ENCODE measurements around the gene KRTAP13-3.
A peak's percentile ranks its signal among the peaks of the same experiment; 100 is the strongest.

Gene KRTAP13-3

GRCh38 chr21:30448514-30448913 is 22.8 kb upstream of the KRTAP13-3 start:
- Histone ChIP-seq H3K9ac (ENCODE audit: low read depth, low read length) (no peak overlapping the region), H3K79me2 (ENCODE audit: insufficient read depth, low read length) (no peaks in the 10 kb centered on the region), H4K20me1 (ENCODE audit: insufficient read depth, low read length) (no peaks in the 10 kb centered on the region), H3K4me2 (ENCODE audit: insufficient read depth, low read length) (no peak overlapping the region), H3K27ac (ENCODE audit: low read length) (no peak overlapping the region), H3K36me3 (ENCODE audit: insufficient read depth, low read length) (no peaks in the 10 kb centered on the region), H2AFZ (ENCODE audit: low read depth, low read length) (no peak overlapping the region), H3K9me3 (ENCODE audit: insufficient read depth, low read length, severe bottlenecking) (no peaks in the 10 kb centered on the region), H3K4me3 (ENCODE audit: low read depth in 1 of 2, low read length in 2 of 2) (no peak overlapping the region), H3K27me3 (ENCODE audit: insufficient read depth, low read length, poor library complexity) (no peaks in the 10 kb centered on the region), H3K4me1 (ENCODE audit: insufficient read depth, low read length) (peaks cover 5% of the 10 kb centered on the region; the same call in 1 of the 2 replicates)
- TF ChIP-seq, protein P1, sequence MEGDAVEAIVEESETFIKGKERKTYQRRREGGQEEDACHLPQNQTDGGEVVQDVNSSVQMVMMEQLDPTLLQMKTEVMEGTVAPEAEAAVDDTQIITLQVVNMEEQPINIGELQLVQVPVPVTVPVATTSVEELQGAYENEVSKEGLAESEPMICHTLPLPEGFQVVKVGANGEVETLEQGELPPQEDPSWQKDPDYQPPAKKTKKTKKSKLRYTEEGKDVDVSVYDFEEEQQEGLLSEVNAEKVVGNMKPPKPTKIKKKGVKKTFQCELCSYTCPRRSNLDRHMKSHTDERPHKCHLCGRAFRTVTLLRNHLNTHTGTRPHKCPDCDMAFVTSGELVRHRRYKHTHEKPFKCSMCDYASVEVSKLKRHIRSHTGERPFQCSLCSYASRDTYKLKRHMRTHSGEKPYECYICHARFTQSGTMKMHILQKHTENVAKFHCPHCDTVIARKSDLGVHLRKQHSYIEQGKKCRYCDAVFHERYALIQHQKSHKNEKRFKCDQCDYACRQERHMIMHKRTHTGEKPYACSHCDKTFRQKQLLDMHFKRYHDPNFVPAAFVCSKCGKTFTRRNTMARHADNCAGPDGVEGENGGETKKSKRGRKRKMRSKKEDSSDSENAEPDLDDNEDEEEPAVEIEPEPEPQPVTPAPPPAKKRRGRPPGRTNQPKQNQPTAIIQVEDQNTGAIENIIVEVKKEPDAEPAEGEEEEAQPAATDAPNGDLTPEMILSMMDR (IDR thresholded peaks at IDR 0.05; ENCODE audit: borderline replicate concordance, extremely low read depth, low read length, poor library complexity, severe bottlenecking), result no peak
- TF ChIP-seq EZH2 (IDR thresholded peaks at IDR 0.05; ENCODE audit: borderline replicate concordance, low read depth, low read length, severe bottlenecking), result no peak
- DNase-seq (no peak), ATAC-seq (ENCODE audit: insufficient read depth, low read depth) (no peak)

- Histone ChIP-seq H4K20me1 (ENCODE audit: insufficient read depth, low read length) (no peaks in the 10 kb centered on the region), H3K9me3 (ENCODE audit: insufficient read depth, low read length, severe bottlenecking) (no peaks in the 10 kb centered on the region), H3K9ac (ENCODE audit: low read depth, low read length) (no peak overlapping the region), H3K4me1 (ENCODE audit: insufficient read depth, low read length) (peaks cover 5% of the 10 kb centered on the region; the same call in 1 of the 2 replicates), H3K36me3 (ENCODE audit: insufficient read depth, low read length) (no peaks in the 10 kb centered on the region), H2AFZ (ENCODE audit: low read depth, low read length) (no peak overlapping the region), H3K4me2 (ENCODE audit: insufficient read depth, low read length) (no peak overlapping the region), H3K27me3 (ENCODE audit: insufficient read depth, low read length, poor library complexity) (no peaks in the 10 kb centered on the region), H3K27ac (ENCODE audit: low read length) (no peak overlapping the region), H3K4me3 (ENCODE audit: low read depth in 1 of 2, low read length in 2 of 2) (no peak overlapping the region), H3K79me2 (ENCODE audit: insufficient read depth, low read length) (no peaks in the 10 kb centered on the region)
- DNase-seq (no peak), ATAC-seq (ENCODE audit: insufficient read depth, low read depth) (peak; percentile 64)
- no peak for TF ChIP-seq EZH2 (IDR thresholded peaks at IDR 0.05; ENCODE audit: borderline replicate concordance, low read depth, low read length, severe bottlenecking)
- TF ChIP-seq, protein P1 (IDR thresholded peaks at IDR 0.05; ENCODE audit: borderline replicate concordance, extremely low read depth, low read length, poor library complexity, severe bottlenecking), result no peak
Measured at GRCh38 chr21:30447056-30447455, 21.3 kb upstream of the KRTAP13-3 start.

DNA sequence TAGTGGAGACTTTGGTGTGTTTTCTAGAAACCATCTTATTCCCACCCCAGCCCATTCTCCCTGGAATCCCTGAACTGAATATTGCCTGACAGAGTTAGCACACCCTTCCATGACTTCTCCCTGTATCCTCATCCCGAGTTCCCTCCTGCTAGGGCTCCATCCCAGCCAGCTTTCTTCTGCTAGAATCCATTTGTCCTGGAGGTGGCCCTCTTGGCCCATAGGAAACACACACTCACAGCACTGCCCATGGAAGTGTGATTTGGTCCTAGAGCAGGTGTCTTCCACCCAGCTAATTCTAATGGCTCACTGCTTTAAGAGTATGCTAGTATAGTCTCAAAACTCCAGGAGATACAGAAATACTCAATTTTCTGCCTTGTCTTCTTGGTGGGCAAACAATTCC is 18.5 kb upstream of the KRTAP13-3 start:
- TF ChIP-seq, protein P1 (IDR thresholded peaks at IDR 0.05; ENCODE audit: borderline replicate concordance, extremely low read depth, low read length, poor library complexity, severe bottlenecking), result no peak
- TF ChIP-seq EZH2 (IDR thresholded peaks at IDR 0.05; ENCODE audit: borderline replicate concordance, low read depth, low read length, severe bottlenecking), result no peak
- ATAC-seq (ENCODE audit: insufficient read depth, low read depth), result no peak
- H3K4me2 ChIP-seq (ENCODE audit: insufficient read depth, low read length), result no peak overlapping the region

GRCh38 chr21:30443226-30443625 is 17.5 kb upstream of the KRTAP13-3 start:
- no peaks in the 10 kb centered on the region for H3K27me3 ChIP-seq (ENCODE audit: insufficient read depth, low read length, poor library complexity)
- no peak for ATAC-seq (ENCODE audit: insufficient read depth, low read depth)
- H3K27ac ChIP-seq (ENCODE audit: low read length), result no peak overlapping the region
- no peak for DNase-seq
- TF ChIP-seq, protein P1 (IDR thresholded peaks at IDR 0.05; ENCODE audit: borderline replicate concordance, extremely low read depth, low read length, poor library complexity, severe bottlenecking), result no peak
- TF ChIP-seq EZH2 (IDR thresholded peaks at IDR 0.05; ENCODE audit: borderline replicate concordance, low read depth, low read length, severe bottlenecking), result no peak
- no peak overlapping the region for H2AFZ ChIP-seq (ENCODE audit: low read depth, low read length)
- H3K9me3 ChIP-seq (ENCODE audit: insufficient read depth, low read length, severe bottlenecking), result no peaks in the 10 kb centered on the region
- H3K4me1 ChIP-seq (ENCODE audit: insufficient read depth, low read length), result peaks cover 5% of the 10 kb centered on the region; the same call in 1 of the 2 replicates
- H3K36me3 ChIP-seq (ENCODE audit: insufficient read depth, low read length), result no peaks in the 10 kb centered on the region
- no peak overlapping the region for H3K4me3 ChIP-seq (ENCODE audit: low read depth in 1 of 2, low read length in 2 of 2)
- no peaks in the 10 kb centered on the region for H4K20me1 ChIP-seq (ENCODE audit: insufficient read depth, low read length)
- no peaks in the 10 kb centered on the region for H3K79me2 ChIP-seq (ENCODE audit: insufficient read depth, low read length)
- no peak overlapping the region for H3K4me2 ChIP-seq (ENCODE audit: insufficient read depth, low read length)
- no peak overlapping the region for H3K9ac ChIP-seq (ENCODE audit: low read depth, low read length)

More for the DNA sequence above, 18.5 kb upstream of the KRTAP13-3 start:
- Histone ChIP-seq H2AFZ (ENCODE audit: low read depth, low read length) (no peak overlapping the region), H3K9ac (ENCODE audit: low read depth, low read length) (no peak overlapping the region), H3K9me3 (ENCODE audit: insufficient read depth, low read length, severe bottlenecking) (no peaks in the 10 kb centered on the region), H3K4me1 (ENCODE audit: insufficient read depth, low read length) (peaks cover 5% of the 10 kb centered on the region; the same call in 1 of the 2 replicates), H4K20me1 (ENCODE audit: insufficient read depth, low read length) (no peaks in the 10 kb centered on the region), H3K79me2 (ENCODE audit: insufficient read depth, low read length) (no peaks in the 10 kb centered on the region), H3K4me3 (ENCODE audit: low read depth in 1 of 2, low read length in 2 of 2) (no peak overlapping the region), H3K27ac (ENCODE audit: low read length) (no peak overlapping the region), H3K27me3 (ENCODE audit: insufficient read depth, low read length, poor library complexity) (no peaks in the 10 kb centered on the region), H3K36me3 (ENCODE audit: insufficient read depth, low read length) (no peaks in the 10 kb centered on the region)
- DNase-seq, result no peak

All from DND-41 (cell line).